Measurements from ENCODE around the gene MARCKS. TPM values are rescaled to one million over a fixed set of nuclear protein-coding genes. Genes with fewer than 3 reads are reported as not detected.
A peak's percentile ranks its signal among the peaks of the same experiment; 100 is the strongest.
"Not testable (repeated sequence)": the region's sequence is repeated elsewhere in the genome, so short reads cannot be mapped to it uniquely, and the experiment has no call there.

MARCKS gene
- total and polyA plus RNA-seq, 2 of the 13 experiments (the other 11 are each of a cell fraction or from before 2014, with no cell fraction given) = 30.5 to 39.5 TPM

DNA sequence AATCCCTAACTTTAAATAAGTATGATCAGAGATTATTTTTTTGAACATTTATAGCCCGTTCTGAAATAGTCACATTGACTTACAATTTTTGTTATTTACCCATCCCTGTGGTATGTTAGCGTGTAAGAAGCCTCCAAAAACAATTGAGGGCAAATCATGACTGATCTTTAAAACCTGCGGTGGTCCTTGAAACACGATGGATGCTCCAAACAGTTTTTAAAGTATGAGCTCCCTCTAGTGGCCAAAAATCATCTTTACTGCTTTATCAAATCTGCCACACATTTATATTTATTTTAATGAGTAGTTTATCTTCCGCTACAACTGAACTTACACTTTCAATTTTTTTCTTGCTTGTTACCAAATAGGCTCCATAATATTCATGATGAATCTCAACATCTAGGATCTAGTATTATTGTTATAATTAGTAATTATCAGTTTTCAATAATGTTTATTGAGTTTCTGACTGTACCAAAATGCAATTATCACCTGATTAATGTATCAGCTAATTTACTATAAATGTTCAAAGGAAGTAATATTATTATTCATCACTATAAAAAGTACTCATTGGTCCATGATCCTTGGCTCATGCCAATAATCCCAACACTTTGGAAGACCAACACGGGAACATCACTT is 52.2 kb downstream of the MARCKS start:
- H3K27me3 ChIP-seq (ENCODE audit: control insufficient read depth in 1 of 2, insufficient read depth in 2 of 2, low read length in 2 of 2) = peaks cover 0 to 6% of the 10 kb centered on the region in 2 experiments; a peak in 2 of 5 replicates
- H3K27ac ChIP-seq (ENCODE audit: extremely low read length, insufficient read depth, low read length) = no peak overlapping the region
- FAIRE-seq (no peak), ATAC-seq (peak; percentile 44; the same call in 2 of the 3 replicates), DNase-seq (ENCODE audit: low spot score) (peak; percentile 45)
- in situ Hi-C loops (cut with HindIII; ENCODE audit: extremely low pct_ligation_motif_present, low pct_unique_long_range_greater_than_20kb) = loop anchor here (5.0 to 25.0 kb wide), 3 partner anchors 1025 to 1572 kb away; partner anchors contain the start of gene RFPL4B
- H2AFZ ChIP-seq (ENCODE audit: low read length) = no peak overlapping the region
- 7% methylated on average over 6 of the region's 6 CpGs for WGBS (ENCODE audit: low lambda C conversion rate)
- intact Hi-C loops (cut with micrococcal nuclease; ENCODE audit: unreplicated experiment) = loop anchor here (1.0 to 5.0 kb wide), 3 partner anchors 1129 to 1573 kb away; no protein-coding TSS in a partner anchor
- no TSS peak for BruUV-seq (replicated peaks)
- H3K79me2 ChIP-seq (ENCODE audit: insufficient read depth, low read length) = no peaks in the 10 kb centered on the region
- no peaks in the 10 kb centered on the region for H3K36me3 ChIP-seq (replicated peaks in 1 of 2; ENCODE audit: control insufficient read depth in 1 of 2, insufficient read depth in 2 of 2, low read length in 2 of 2)
- TF ChIP-seq STAG1 (CRISPR knock-in tag; IDR thresholded peaks at IDR 0.05) (peak; percentile 86), SMC3 (IDR thresholded peaks at IDR 0.05; ENCODE audit: low read length) (peak; percentile 62), ZNF564 (CRISPR knock-in tag; IDR thresholded peaks at IDR 0.05) (no peak), RAD21 (CRISPR knock-in tag; IDR thresholded peaks at IDR 0.05) (0 out of 2 replicates have a peak, but pooled peaks have one; percentile 20)
- TF ChIP-seq, protein P1, sequence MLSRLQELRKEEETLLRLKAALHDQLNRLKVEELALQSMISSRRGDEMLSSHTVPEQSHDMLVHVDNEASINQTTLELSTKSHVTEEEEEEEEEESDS (CRISPR knock-in tag; IDR thresholded peaks at IDR 0.05; ENCODE audit: borderline replicate concordance) = no peak
- TF ChIP-seq, protein P2, sequence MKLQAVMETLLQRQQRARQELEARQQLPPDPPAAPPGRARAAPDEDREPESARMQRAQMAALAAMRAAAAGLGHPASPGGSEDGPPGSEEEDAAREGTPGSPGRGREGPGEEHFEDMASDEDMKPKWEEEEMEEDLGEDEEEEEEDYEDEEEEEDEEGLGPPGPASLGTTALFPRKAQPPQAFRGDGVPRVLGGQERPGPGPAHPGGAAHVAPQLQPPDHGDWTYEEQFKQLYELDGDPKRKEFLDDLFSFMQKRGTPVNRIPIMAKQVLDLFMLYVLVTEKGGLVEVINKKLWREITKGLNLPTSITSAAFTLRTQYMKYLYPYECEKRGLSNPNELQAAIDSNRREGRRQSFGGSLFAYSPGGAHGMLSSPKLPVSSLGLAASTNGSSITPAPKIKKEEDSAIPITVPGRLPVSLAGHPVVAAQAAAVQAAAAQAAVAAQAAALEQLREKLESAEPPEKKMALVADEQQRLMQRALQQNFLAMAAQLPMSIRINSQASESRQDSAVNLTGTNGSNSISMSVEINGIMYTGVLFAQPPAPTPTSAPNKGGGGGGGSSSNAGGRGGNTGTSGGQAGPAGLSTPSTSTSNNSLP (IDR thresholded peaks at IDR 0.05; ENCODE audit: low read depth, low read length) = peak; percentile 39; the same call in 1 of the 2 replicates
- TF ChIP-seq, protein P3, sequence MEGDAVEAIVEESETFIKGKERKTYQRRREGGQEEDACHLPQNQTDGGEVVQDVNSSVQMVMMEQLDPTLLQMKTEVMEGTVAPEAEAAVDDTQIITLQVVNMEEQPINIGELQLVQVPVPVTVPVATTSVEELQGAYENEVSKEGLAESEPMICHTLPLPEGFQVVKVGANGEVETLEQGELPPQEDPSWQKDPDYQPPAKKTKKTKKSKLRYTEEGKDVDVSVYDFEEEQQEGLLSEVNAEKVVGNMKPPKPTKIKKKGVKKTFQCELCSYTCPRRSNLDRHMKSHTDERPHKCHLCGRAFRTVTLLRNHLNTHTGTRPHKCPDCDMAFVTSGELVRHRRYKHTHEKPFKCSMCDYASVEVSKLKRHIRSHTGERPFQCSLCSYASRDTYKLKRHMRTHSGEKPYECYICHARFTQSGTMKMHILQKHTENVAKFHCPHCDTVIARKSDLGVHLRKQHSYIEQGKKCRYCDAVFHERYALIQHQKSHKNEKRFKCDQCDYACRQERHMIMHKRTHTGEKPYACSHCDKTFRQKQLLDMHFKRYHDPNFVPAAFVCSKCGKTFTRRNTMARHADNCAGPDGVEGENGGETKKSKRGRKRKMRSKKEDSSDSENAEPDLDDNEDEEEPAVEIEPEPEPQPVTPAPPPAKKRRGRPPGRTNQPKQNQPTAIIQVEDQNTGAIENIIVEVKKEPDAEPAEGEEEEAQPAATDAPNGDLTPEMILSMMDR (CRISPR knock-in tag; IDR thresholded peaks at IDR 0.05) = peak; percentile 63
- POLR2A ChIA-PET = no interaction called here
- H3K9ac ChIP-seq (ENCODE audit: insufficient read depth, low read depth, low read length) = no peak overlapping the region
- peaks cover 2% of the 10 kb centered on the region for H3K4me1 ChIP-seq (ENCODE audit: insufficient read depth, low read length)
- H3K4me3 ChIP-seq (replicated peaks in 1 of 3; ENCODE audit: insufficient read depth in 1 of 3, low read depth in 2 of 3, low read length in 3 of 3) = no peak overlapping the region
- no peaks in the 10 kb centered on the region for H4K20me1 ChIP-seq (ENCODE audit: insufficient read depth, low read length)
- no peak overlapping the region for H3K4me2 ChIP-seq (ENCODE audit: low read depth, low read length)
- H3K9me3 ChIP-seq (ENCODE audit: low read length) = no peaks in the 10 kb centered on the region
- CTCF ChIA-PET (ENCODE audit: low intra/inter-chr PET ratio, low total read pairs) = interaction anchor here (0.7 to 2.1 kb wide), 3 partner anchors 603 to 1730 kb away, joined by 3 to 11 read pairs (median 3); no protein-coding TSS in a partner anchor

DNA sequence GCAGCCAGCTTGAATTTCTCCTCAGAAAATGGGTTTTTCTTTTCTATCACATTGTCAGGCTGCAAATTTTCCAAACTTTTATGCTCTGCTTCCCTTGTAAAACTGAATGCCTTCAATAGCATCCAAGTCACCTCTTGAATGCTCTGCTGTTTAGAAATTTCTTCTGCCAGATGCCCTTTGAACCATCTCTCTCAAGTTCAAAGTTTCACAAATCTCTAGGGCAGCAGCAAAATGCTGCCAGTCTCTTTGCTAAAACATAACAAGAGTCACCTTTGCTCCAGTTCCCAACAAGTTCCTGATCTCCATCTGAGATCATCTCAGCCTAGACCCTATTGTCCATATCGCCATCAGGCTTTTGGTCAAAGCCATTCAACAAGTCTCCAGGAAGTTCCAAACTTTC is 53.1 kb downstream of the MARCKS start:
- WGBS (ENCODE audit: low lambda C conversion rate) = 0% methylated on average over 1 of the region's 1 CpG
- H2AFZ ChIP-seq (ENCODE audit: low read length); H3K9ac ChIP-seq (ENCODE audit: insufficient read depth, low read depth, low read length); BruUV-seq (replicated peaks); H3K27me3 ChIP-seq (ENCODE audit: control insufficient read depth in 1 of 2, insufficient read depth in 2 of 2, low read length in 2 of 2); H3K4me3 ChIP-seq (replicated peaks in 1 of 3; ENCODE audit: insufficient read depth in 1 of 3, low read depth in 2 of 3, low read length in 3 of 3); FAIRE-seq; ATAC-seq; intact Hi-C loops (cut with micrococcal nuclease; ENCODE audit: unreplicated experiment); H3K79me2 ChIP-seq (ENCODE audit: insufficient read depth, low read length); POLR2A ChIA-PET; H3K4me1 ChIP-seq (ENCODE audit: insufficient read depth, low read length); H3K36me3 ChIP-seq (replicated peaks in 1 of 2; ENCODE audit: control insufficient read depth in 1 of 2, insufficient read depth in 2 of 2, low read length in 2 of 2); H4K20me1 ChIP-seq (ENCODE audit: insufficient read depth, low read length); H3K4me2 ChIP-seq (ENCODE audit: low read depth, low read length); H3K9me3 ChIP-seq (ENCODE audit: low read length); DNase-seq (ENCODE audit: low spot score); CTCF ChIA-PET (ENCODE audit: low intra/inter-chr PET ratio, low total read pairs); H3K27ac ChIP-seq (ENCODE audit: extremely low read length, insufficient read depth, low read length): not testable (repeated sequence)
- in situ Hi-C loops (cut with HindIII; ENCODE audit: extremely low pct_ligation_motif_present, low pct_unique_long_range_greater_than_20kb) = loop anchor here (25.0 kb wide), 1 partner anchor 1573 kb away; the partner anchor contains the start of gene RFPL4B
